HG03558 (cell line): ENCODE data around the gene ABCD1.
"Not testable (repeated sequence)": the region's sequence is repeated elsewhere in the genome, so short reads cannot be mapped to it uniquely, and the experiment has no call there.

Experiments used
- ATAC-seq: cut with Tn5 transposase; IDR thresholded peaks from one replicate; pipeline ENCODE4 v1.9.1; 2021; ENCODE audit warnings: moderate number of reproducible peaks; ENCODE audit not compliant: unreplicated experiment; ENCODE audit errors: extremely low read depth

ABCD1 gene

GRCh38 chrX:153746991-153747390 is 22.3 kb downstream of the ABCD1 start:
- not testable (repeated sequence) for ATAC-seq

DNA sequence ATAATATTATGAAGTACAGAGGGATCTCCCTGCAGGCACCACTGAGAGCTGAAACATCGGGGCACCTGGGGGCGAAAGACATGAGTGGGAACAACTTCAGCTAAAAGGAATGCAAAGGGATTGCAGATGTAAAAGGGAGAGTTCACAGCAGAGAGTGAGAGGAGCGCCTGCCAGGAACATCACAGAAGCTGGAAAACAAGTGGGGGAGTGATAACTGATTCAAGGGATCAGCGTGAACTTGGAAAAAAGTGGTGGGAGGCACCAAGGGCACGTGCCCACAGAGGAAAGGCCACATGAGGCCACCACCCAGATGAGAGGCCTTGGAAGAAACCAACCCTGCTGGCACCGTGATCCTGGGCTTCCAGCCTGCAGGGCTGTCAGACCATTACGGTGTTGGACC is 24.4 kb downstream of the ABCD1 start:
- not testable (repeated sequence) for ATAC-seq

- no peak for ATAC-seq
Measured at GRCh38 chrX:153750127-153750774, 25.6 kb downstream of the ABCD1 start.

GRCh38 chrX:153755136-153755535 is 30.5 kb downstream of the ABCD1 start:
- ATAC-seq: no peak

DNA sequence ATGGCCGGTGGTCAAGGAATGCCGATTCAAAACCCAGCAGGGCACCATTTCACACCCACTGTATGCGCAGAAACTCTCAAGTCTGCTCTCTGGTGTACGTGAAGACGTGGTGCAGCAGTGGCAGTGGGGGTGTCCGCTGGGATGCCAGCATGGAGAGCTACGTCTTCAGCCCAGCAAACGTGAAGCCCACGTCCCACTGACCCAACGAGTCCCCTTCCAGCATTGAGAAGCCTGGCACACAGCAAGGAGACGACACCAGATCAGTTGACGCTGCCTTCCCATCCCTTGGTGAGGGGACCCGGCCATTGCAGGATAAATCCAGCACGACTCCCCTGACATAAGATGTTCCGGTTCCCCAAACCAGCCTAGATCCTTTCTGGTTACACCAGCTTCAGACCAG is 37.2 kb downstream of the ABCD1 start:
- no peak for ATAC-seq

DNA sequence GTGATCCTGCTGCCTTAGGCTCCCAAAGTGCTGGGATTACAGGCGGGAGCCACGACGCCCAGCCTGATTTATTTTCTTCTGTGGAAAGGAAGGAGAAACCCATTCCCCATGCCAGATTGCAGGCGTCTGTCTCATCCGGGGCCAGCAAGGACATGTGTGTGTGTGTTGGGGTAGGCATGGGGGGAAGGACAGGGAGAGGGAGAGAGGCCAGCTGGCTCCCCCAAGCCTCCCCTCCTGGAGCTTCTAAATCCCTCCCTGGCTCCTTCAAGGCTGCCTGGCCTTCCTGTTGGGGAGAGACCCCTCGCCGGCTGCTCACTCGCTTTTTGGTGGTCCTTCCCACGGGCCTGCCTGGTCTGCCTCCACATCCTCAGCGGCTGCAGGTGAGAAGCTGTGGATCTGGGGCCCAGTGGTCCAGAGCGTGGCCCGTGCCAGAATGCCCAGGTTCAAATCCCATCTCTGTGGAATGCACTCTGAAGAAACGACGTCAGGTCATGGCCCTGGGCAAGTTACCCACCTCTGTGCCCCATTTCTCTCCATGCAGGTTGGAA is 38.0 kb downstream of the ABCD1 start:
- no peak for ATAC-seq

- no peak for ATAC-seq
Measured at GRCh38 chrX:153763298-153763932, 38.8 kb downstream of the ABCD1 start.

DNA sequence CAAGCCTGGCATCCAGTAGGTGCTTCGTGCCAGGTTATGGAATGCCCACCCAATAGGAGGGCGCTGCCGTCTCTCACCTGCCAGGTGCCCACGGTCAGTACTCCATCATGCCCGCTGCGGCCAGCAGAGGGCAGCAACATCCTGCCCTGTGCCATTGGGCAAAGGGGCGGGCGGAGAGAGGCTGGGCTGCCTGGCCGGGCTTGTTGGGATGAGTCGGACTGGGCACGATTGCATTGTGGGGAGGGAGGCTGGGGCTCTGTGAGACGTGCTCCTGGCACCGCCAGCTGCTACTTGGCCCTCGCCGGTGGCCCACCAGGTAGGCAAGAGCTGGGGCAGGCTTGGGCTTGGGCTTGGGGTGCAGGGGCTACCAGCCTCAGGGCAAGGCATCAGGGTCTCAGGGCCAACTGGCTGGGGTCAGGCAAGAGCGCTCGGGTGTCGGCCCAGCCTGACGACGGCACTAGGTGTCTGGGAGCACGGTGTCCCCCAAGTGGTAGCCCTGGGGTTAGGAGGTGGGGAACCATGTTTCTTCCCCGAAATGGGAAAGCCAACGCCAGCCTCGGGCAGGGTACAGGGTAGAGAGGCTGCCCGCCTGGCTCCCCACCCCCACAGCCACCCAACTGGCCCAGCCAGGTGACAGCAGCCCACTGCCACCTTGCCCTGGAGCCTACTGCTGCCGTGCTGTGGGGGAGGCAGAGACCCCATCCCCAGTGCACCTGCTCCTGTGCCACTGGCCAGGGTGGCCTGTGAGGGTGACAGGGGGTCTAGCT is 39.5 kb downstream of the ABCD1 start, which contains the start of gene PLXNB3:
PLXNB3 (plus strand) TSS at position 261 of the 767 bp plus-strand sequence. CDS start 1,287 bp downstream, outside the sequence.
- no peak for ATAC-seq

GRCh38 chrX:153764786-153765137 is 40.1 kb downstream of the ABCD1 start:
- ATAC-seq: no peak

DNA sequence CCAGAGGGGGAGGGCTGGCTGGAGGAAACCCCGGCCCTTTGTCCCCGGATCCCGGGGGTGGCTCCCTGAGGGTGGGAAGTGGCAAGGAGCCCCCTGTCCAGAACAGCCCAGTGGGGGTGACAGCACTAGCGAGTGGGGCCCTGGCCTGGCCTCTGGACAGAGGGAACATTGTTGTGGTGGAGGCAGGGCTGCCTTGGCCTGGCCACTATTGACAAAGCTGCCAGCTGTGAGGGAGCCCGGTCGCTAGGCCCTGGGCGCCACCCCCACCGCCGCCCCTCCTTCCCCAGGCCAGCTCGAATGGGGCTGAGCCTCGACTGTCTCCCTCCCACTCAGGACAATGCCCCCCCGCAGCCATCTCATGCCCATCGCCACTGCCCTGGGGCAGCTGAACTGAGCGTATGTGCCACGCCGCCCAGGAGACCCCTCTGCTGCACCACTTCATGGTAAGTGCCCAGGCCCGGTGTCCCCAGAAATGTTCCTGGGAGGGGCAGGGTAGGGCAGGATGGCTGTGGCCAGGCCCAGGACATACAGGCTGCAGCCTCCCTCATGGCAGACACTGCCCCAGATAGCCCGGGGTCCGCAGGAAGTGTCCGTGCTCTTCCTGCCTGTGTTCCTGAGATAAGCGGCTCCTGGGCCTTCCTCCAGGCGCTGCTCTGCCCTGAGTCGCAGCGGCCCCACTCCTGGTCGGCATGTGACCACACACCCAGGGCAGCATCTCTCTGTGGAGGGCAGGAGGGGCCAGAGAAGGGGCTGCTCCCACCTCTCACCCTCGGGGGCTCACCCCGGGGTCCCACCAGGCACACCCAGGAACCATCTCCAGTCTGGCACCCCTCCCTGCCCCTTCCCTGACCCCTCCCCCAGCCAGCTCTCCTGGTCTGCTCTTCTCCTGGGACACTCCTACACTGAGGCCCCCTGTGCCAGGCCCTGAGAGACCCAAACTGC is 40.8 kb downstream of the ABCD1 start:
- ATAC-seq: no peak

DNA sequence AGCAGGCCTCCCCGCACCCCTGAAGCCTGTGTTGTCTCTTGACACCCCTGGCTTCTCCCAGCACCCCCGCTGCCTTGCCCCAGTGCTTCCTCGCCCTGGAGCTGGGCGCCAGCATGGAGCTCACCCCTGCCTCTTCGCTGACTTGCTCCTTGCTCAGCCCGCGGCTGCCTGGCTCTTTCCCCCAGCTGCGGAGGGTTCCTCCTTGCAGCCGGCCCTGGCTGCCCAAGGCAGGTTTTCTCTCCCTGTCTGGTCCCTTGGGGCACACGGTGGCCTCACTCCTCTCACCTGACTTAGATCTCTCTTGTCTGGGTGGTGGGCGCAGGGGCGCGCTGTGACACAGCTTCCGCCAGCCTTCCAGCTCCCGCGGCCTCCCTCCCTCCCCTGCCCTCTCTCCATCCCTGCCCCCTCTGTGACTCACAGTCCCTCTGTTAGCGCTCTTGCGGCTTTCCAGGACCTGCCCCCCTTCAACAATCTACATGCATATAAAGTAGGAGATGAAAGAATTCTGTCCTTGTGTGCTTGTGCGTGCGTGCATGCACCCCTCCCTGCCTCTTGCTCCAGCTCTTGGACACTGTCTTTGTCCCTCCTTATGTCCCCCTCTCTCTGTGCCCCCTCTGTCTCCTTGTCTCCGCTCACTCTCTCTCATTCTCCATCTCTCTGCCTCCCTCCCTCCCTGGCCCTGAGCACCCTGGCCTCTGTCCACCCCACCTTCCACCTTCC is 41.6 kb downstream of the ABCD1 start:
- no peak for ATAC-seq

GRCh38 chrX:153766871-153767673 is 42.4 kb downstream of the ABCD1 start:
- ATAC-seq: no peak

DNA sequence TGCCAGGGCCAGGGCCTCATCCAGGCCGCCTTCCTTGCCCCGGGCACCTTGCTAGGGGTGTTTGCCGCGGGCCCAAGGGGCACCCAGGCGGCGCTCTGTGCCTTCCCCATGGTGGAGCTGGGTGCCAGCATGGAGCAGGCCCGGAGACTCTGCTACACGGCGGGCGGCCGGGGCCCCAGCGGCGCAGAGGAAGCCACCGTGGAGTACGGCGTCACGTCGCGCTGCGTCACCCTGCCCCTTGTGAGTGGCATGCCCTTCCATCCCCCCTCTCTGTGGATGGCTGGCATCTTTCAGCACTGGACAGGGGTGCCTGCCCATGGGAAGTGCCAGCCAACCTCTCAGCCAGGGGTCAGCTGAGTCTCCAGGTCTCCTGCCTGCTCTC is 43.0 kb downstream of the ABCD1 start:
- ATAC-seq: no peak

DNA sequence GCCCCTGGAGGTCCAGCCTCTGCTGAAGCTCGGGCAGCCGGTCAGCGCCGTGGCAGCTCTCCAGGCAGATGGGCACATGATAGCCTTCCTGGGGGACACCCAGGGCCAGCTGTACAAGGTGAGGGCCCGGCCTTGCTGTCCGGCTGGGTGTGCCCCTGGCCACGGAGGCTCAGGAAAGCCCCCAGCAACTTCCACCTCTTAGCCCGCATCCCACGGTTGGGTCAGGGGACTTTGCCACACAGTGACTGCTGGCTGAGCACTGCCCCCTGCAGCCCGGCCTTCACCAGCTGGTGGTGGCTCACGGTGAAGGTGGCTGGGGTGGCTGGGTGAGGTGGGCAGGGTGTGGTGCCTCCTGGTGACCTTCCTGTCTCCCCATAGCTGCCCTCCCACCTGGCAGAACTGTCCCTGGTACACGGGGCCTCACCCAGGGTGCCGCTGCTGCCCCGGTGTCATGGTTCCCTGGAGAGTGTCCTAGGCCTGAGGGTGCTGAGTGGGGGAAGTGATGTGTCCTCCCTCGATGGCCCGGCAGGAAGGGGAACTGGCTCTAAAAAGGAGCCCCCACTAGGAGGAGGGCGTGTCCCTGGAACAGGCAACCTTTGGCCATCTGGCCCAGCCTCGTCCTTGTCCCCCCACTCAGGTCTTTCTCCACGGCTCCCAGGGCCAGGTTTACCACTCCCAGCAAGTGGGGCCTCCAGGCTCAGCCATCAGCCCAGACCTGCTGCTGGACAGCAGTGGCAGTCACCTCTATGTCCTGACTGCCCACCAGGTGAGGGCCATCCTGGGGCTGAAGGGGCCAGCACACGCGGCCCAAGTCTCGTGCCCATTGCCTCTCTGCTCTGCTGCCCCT is 43.9 kb downstream of the ABCD1 start:
- ATAC-seq: no peak

DNA sequence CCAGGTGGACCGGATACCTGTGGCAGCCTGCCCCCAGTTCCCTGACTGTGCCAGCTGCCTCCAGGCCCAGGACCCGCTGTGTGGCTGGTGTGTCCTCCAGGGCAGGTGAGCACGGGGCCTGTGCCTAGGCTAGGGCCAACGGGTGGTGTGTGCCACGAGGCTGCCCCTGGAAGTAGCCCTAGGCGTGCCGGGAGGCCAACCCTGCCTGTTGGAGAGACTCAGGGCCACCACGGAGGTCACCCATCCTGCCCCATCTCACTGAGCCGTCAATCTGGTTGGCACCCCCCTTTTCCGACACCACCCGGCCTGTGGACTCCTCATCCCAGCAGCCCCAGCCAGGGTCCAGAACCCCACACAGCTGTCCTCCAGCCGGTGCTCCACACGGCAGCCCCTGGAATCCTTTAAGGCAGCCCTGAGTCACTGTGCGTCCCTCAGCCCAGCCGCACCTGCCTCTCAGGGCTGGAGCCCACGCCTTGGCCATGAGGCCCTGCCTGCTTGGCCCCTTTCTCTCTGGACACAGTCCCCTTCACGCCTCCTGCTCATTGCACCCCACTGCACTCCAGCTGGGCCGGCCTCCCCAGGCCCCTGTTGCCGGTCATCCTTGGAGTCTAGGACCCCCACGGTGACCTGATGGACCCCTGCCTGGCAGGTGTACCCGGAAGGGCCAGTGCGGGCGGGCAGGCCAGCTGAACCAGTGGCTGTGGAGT is 44.7 kb downstream of the ABCD1 start:
- no peak for ATAC-seq

DNA sequence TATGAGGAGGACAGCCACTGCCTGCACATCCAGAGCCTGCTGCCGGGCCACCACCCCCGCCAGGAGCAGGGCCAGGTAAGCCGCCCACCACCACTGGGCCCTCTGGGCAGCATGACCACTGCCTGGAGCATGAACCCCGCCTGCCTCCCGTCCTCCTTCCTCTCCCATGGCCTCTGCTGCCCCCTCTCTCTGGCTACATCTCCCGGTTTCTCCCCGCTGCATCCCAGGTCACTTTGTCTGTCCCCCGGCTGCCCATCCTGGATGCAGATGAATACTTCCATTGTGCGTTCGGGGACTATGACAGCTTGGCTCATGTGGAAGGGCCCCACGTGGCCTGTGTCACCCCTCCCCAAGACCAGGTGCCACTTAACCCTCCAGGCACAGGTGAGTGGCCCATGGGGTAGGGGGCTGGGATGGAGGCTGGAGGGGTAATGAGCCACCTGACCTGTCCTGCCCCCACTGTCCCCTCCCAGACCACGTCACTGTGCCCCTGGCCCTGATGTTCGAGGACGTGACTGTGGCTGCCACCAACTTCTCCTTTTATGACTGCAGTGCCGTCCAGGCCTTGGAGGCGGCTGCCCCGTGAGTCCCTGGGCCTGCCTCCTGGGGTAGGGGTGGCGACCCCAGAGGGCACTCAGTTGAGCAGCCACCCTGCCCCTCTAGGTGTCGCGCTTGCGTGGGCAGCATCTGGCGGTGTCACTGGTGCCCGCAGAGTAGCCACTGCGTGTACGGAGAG is 45.4 kb downstream of the ABCD1 start:
- ATAC-seq: no peak
